Measurements from ENCODE around the gene TRAPPC12. TPM values are rescaled to one million over a fixed set of nuclear protein-coding genes. Genes with fewer than 3 reads are reported as not detected.

The TRAPPC12 gene
- total RNA-seq, 1 donor from 2014 or later, result 130 TPM

GRCh38 chr2:3420076-3420768, 40.7 kb downstream of the TRAPPC12 start:
- Mint-ChIP-seq H3K9me3 (ENCODE audit: unreplicated experiment) (peaks cover 4% of the 10 kb centered on the region), H3K36me3 (ENCODE audit: unreplicated experiment) (peaks cover 5% of the 10 kb centered on the region), H3K4me1 (ENCODE audit: low read depth, unreplicated experiment) (peaks cover 29% of the 10 kb centered on the region), H3K4me3 (ENCODE audit: unreplicated experiment) (peak overlapping the region; percentile 34), H3K27me3 (ENCODE audit: unreplicated experiment) (peaks cover 9% of the 10 kb centered on the region), H3K27ac (ENCODE audit: unreplicated experiment) (peak overlapping the region; percentile 84)
- TF ChIP-seq CTCF (IDR thresholded peaks at IDR 0.05; ENCODE audit: partially characterized antibody, unreplicated experiment), result no peak
- no peak for DNase-seq

DNA sequence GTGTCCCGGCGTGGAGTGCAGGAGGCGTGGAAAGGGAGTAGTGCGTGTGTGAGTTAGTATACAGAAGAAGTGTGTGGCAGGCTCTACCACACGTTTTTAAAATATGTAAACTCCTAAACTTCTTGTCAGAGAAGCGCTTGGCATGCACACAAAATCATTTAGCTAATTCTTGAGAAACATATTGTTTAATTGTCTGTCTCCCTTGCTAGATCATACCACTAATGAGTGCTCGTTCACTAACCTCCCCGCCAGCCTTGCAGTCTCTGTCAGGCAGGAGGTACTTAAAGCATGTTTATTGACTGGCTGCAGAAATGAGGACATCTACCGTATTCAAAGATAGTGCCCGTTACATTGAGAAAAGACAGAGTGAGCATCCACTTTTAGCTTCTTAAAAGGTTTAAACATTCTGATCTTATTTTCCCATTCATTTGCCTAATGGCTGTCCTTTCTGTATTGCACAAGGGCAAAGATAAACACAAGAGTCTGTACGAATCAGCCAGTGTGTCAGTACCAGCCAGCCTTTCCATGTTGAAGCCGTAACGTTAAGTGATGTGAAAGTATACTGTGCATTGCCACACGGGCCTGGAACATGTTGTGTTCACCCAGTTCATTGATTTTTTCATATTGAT, 41.4 kb downstream of the TRAPPC12 start:
- no peak for TF ChIP-seq CTCF (IDR thresholded peaks at IDR 0.05; ENCODE audit: partially characterized antibody, unreplicated experiment)
- Mint-ChIP-seq H3K27me3 (ENCODE audit: unreplicated experiment) (peaks cover 7% of the 10 kb centered on the region), H3K36me3 (ENCODE audit: unreplicated experiment) (peaks cover 5% of the 10 kb centered on the region)

GRCh38 chr2:3421580-3421979, 42.1 kb downstream of the TRAPPC12 start:
- Mint-ChIP-seq H3K36me3 (ENCODE audit: unreplicated experiment) (peaks cover 5% of the 10 kb centered on the region), H3K4me1 (ENCODE audit: low read depth, unreplicated experiment) (peaks cover 29% of the 10 kb centered on the region), H3K9me3 (ENCODE audit: unreplicated experiment) (peaks cover 4% of the 10 kb centered on the region), H3K27ac (ENCODE audit: unreplicated experiment) (peak overlapping the region; percentile 84), H3K4me3 (ENCODE audit: unreplicated experiment) (peak overlapping the region; percentile 34), H3K27me3 (ENCODE audit: unreplicated experiment) (peaks cover 7% of the 10 kb centered on the region)
- no peak for DNase-seq
- no peak for TF ChIP-seq CTCF (IDR thresholded peaks at IDR 0.05; ENCODE audit: partially characterized antibody, unreplicated experiment)

More for the DNA sequence above, 41.4 kb downstream of the TRAPPC12 start:
- peaks cover 4% of the 10 kb centered on the region for H3K9me3 Mint-ChIP-seq (ENCODE audit: unreplicated experiment)
- peak overlapping the region; percentile 34 for H3K4me3 Mint-ChIP-seq (ENCODE audit: unreplicated experiment)
- H3K4me1 Mint-ChIP-seq (ENCODE audit: low read depth, unreplicated experiment), result peaks cover 29% of the 10 kb centered on the region
- no peak for DNase-seq
- H3K27ac Mint-ChIP-seq (ENCODE audit: unreplicated experiment), result peak overlapping the region; percentile 84

GRCh38 chr2:3422161-3422779, 42.8 kb downstream of the TRAPPC12 start:
- no peak for DNase-seq
- Mint-ChIP-seq H3K27ac (ENCODE audit: unreplicated experiment) (peak overlapping the region; percentile 41), H3K4me3 (ENCODE audit: unreplicated experiment) (peak overlapping the region; percentile 7), H3K27me3 (ENCODE audit: unreplicated experiment) (peaks cover 7% of the 10 kb centered on the region), H3K36me3 (ENCODE audit: unreplicated experiment) (peaks cover 5% of the 10 kb centered on the region), H3K9me3 (ENCODE audit: unreplicated experiment) (peaks cover 4% of the 10 kb centered on the region), H3K4me1 (ENCODE audit: low read depth, unreplicated experiment) (peaks cover 24% of the 10 kb centered on the region)
- TF ChIP-seq CTCF (IDR thresholded peaks at IDR 0.05; ENCODE audit: partially characterized antibody, unreplicated experiment), result no peak

All from glutamatergic neuron (in vitro differentiated cells).